NCI-H82 treated with DMSO at 0.1 percent for 48 hours (cell line): ENCODE data around the gene SLC25A47.
"Not testable (repeated sequence)": the region's sequence is repeated elsewhere in the genome, so short reads cannot be mapped to it uniquely, and the experiment has no call there.

Experiments
- DNase-seq: peaks from one replicate; lab custom pipeline; 2025; ENCODE audit not compliant: unreplicated experiment; lab: John Stamatoyannopoulos, UW

Gene SLC25A47

DNA sequence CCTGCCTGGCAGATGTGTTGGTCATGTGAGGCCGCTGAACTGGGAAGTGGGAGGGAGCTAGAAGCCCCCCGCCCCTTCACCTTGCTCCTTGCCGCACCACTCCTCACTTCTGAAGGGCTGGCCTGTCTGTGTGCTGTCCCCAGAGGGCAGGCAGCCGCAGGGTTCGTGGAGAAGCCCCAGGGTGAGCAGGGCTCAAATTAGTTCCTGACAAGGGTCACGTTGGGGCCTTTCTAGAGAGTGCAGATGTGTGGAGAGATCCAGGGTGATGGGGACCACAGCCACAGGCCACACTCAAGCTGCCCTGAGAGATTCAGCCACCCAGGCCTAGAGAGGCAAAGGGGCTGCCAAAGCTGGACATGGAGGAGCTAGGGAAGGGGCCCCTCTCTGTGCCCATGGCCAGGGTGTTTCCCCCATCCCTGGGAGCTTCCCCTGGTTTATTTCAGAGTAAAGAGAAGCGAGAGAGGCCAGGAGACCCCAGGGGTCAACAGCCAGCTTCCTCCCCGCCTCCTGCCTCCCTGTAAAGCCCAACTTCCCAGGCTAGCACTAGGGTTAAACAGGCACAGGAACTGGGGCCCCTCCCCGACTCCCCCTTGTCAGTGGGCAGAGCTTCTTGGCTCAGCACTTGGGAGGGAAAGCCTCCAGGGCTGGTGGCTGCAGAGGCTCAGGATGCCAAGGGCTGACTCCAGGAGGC, 33.1 kb upstream of the SLC25A47 start:
- DNase-seq, result no peak

DNA sequence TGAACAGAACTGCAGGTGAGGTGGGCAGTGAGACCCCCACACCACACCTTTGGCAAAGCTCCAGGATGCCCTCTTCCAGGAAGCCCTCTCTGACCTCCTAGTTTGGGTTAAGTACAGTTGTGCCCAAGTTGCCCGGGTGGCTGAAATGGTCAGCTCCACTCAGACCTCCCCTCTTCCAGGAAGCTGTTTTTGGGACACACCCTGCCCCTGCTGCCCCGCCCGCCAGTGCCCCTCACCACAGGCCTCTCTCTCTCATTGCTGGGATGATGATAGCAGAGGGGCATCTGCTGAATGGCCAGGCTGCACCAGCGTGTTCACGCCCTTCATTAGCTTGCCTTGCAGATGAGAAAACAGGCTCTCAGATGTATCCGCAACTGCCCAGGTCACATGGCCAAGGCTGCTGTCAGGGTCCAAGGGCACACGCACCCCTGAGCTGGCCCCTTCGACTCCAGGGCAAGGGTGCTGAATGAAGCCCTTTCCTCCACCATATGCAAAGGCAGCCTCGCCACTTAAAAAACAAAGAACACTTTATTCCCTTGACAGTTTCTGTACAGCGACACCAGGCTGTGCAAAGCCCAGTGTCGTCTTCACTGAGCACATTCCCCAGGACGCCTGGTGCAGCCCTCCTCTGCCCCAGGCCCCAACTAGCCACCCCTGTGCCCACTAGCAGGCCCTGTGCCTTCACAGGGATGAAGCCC, 32.4 kb upstream of the SLC25A47 start:
- no peak for DNase-seq

DNA sequence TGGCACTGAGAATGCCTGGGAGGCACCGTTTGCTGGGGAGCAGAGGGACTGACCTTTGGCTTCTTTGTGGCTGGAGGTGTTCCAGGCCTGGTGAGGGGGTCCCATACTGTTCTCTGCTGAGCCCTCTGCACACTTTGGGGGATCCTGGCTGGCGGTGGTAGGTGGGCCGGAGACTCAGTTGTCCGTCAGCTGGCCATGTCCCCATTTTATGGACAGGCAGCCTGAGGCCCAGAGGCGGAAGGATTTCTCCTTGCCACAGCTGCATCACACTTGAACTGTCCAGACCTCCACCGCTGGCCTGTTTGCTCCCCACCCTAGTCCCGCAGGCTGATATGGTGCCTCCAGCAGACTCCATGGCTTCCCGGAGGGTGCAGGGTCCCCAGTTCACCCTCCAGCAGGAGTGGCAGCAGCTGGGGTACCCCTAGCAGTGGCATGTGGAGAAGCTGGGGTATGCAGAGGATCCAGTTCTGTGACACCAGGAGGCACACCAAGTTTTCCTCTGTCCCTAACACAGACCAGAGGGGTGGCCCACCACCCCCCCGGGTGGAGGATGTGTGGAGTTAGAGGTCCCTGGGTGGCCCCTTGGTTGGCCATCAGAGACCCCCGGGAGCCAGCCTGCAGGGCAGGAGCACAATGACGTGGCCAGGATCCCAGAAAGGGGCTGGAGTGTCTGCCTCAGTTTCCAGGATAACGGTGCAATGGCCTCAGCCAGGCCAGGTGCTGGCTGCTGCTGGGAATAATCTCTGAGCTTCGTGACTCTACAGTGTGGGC, 31.6 kb upstream of the SLC25A47 start:
- DNase-seq, result no peak

DNA sequence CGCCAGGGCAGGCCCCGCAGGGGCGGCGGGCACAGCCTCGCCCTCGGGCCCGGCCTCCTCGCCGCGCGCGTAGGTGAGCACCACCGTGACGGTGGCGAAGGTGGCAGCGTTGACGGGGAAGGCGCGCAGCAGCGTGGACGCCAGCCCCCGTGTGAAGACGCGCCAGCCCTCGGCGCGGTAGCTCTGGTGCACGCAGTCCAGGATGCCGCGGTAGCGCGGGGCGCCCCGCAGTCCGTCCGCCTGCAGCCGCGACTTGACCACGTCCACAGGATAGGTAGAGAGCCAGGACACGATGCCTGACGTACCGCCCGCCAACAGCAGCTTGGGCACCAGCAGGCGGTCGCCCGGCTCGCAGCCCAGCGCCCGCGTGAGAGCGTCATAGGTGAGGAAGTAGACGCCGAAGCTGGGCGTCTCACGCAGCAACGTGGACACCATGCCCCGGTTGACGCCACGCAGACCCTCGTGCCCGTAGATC, 30.8 kb upstream of the SLC25A47 start:
- DNase-seq, result no peak

DNA sequence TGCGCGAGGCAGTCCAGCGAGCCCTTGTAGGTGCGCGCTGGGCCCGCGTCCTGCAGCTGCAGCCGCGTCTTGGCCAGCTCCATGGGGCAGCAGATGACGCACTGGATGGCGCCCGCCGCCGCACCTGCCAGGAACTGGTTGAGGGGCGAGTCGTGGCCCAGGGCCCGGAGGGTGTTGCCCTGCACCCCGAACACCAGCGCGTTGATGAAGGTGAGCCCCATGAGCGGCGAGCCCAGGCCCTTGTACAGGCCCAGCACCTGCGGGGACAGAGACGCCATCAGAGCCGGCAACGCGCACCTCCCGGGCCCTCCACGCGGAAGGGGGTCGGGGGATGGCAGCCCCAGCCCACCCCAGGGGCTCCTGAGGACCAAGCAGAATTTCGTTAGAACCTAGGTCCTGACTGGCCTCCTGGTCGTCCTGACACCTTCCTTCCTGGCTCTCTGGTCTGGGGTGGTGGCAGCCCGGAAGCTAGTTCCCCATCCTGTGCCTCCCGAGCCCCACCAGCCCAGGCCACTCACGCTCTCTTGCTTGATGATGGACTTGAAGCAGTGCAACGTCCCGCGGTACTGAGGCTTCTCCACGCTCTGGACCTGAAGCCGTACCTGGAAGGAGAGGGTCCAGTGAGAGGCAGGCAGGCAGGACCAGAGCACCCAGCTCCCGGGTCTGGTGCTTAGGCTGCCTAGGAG, 30.2 kb upstream of the SLC25A47 start:
- no peak for DNase-seq

DNA sequence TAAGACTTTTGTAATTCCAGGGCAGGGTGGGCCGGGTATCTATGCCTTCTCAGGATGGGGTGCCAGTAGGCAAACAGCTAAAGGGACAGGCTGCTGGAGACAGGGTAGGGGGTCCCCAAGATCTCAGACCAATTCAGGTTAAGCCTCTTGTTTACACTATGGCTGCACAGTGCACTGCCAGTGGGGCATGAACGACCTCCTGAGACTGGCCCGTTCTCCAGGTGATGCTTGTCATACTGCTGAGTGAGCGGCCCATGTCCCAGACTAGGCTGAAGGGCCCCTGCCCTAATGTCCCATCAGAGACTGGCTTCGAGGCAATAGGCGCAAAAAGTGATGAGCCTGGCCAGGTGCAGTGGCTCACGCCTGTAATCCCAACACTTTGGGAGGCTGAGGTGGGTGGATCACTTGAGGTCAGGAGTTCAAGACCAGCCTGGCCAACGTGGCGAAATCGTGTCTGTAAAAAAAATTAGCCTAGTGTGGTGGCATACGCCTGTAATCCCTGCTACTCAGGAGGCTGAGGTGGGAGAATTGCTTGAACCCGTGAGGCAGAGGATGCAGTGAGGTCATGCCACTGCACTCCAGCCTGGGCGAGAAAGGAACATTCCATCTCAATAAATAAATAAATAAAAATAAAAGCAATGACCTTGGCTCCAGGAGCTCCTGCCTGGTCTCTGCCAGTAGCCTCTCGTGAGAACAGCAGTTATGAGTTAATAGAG, 29.5 kb upstream of the SLC25A47 start:
- DNase-seq, result no peak

DNA sequence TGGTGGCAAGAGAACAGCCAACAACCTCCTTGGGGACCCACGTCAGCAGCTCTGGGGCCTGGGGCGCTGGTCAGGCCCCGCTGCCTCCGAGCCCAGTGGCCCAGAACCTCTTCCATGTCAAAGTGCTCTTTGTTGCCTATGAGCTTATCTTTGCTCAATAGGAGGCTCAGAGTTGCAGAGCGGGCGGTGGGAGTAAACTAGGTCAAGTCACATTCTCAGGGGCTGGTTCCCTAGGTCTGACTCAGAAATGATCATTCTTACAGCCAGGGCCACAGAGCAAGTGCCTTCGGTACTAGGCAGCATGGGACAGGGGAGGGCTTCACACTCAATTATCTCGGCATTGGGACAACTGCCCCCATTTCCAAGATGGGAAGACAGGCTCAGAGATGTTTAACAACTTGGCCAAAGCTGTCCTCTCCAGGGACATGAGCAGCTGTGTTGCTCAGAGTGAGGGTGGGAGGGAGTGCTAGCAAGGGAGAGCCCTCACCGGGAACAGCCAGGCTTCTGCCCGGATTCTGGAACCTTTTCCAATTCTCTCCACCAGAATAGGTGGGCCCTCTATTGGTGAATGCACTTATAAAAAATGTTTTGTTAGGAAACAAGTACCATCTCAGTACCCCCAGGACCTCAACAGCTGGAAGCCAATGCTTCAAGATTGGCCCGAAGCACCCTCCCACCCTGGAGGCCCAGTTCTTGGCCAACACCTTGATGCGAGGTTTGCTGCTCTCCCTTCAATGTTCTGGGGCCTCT, 28.8 kb upstream of the SLC25A47 start:
- no peak for DNase-seq

DNA sequence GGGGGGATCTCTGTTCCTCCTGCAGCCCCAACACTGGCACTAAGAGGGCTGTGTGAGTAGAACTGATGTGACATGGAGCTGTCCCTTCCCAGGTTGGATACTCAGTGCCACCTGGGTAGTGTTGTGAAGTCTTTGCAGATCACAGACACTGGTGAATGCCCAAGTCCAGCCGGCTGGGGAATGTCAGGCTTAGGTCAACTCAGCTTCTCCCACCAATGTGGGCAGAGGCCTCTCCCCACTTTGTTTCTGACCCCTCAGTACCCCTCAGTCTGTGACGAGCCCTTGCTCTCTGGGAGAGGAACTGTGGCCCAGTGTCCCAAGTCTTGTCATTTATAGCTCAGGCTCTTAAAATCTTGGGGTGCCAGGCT, 28.2 kb upstream of the SLC25A47 start:
- DNase-seq, result no peak

DNA sequence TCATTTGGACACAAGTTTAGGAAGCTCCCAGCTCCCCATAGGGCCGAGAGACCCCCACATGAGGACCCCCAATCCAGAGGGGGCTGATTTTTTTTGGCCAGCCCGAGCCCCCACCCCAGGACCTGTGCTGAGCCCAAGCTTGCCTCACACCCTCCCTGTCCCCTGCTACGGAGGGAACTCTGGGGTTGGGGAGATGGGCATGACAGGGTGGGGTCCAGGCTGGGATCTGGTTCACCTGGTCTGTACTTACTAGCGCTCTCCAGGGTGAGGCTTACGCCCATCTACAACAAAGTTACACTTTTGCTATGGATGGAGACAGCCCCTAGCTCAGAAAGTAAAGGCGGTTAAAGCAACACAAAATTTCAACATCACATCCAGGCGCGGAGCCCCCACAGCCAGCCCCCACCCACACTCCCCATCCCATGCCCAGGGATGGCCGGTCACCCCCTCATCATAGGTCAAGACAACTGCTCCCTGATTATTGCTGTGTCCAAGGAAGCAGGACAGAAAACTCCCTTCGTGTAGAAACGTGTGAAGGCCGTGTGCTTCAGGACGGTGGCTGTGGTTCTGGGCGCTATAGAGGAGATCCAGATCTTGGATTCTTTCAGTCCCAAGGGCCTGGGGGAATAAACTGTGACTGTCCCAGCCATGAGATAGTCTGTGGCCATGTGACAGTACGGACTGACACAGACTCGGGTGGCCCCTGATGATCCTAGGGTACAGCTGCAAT, 27.6 kb upstream of the SLC25A47 start:
- no peak for DNase-seq

DNA sequence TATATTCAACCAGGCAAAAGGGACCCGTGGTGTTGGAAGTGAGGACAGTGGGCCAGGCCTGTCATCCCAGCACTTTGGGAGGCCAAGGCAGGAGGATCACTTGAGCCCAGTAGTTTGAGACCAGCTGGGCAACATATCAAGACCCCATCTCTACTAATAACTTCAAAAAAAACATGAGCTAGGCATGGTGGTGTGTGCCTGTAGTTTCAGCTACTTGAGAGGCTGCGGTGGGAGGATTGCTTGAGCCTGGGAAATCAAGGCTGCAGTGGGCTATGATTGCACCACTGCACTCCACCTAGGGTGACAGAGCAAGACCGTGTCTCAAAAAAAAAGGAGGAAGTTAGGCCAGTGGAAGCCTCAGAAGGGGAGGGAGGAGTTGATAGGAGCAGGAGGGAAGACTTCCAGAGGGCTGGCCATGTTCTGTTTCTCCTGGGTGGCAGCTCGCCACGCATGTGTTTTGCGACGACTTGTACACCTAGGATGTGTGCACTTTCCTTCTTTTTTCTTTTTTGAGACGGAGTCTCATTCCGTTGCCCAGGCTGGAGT, 27.0 kb upstream of the SLC25A47 start:
- DNase-seq, result no peak

DNA sequence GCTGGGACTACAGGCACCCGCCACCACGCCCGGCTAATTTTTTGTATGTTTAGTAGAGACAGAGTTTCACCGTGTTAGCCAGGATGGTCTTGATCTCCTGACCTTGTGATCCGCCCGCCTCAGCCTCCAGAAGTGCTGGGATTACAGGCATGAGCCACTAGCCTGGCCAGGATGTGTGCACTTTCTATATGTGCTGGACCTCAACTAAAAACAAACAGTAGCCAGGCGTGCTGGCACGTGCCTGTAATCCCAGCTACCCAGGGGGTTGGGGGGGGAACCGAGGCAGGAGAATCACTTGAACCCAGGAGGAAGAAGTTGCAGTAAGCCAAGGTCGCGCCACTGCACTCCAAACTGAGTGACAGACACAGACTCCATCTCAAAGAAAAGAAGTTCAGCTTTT, 26.4 kb upstream of the SLC25A47 start:
- DNase-seq, result not testable (repeated sequence)

DNA sequence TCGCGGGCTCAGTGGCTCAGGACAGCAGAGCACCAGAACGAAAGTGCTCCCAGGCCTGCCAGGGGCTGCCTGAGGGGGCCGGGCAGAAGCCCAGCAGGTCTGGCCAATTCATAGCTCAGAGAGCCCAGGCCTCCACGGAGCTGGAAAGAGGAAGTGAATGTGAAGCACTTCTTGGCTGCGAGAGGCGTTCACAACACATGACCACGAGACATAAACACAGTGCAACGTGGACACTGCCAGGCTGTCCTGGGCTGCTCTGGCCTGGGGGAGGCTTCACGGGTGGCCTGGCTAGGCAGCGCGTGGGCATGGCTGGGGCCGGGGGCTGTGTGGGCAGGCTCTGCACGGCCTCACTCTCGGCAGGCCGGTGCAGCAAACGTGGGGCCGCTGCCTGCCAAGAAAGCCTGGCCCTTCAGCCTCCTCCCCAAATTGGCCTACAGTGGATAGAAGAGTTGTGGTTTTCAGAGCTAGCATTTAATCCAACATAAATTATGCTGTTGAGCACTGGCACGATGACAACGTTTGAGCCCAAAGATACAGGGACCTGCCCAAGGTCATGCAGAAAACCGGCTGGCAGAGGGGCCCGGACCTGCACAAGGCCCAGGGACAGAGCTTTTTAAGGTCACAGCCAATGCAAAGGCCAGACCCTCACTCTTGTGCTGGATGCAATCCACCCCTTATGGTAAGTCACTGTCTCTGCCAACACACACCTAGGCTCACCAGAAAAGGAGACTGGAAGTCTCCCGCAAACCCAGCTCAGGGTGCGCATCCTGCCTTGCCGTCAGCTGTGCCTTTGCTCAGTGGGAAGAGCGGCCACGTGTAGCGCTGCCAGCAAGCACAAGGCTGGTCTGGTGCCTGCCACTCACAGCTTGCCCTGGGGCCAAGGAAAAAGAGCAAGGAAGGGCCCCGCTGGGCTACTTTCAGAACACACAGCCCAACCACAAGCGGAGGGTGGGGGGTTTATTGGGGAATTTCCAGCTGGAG, 25.5 kb upstream of the SLC25A47 start:
- DNase-seq, result no peak

DNA sequence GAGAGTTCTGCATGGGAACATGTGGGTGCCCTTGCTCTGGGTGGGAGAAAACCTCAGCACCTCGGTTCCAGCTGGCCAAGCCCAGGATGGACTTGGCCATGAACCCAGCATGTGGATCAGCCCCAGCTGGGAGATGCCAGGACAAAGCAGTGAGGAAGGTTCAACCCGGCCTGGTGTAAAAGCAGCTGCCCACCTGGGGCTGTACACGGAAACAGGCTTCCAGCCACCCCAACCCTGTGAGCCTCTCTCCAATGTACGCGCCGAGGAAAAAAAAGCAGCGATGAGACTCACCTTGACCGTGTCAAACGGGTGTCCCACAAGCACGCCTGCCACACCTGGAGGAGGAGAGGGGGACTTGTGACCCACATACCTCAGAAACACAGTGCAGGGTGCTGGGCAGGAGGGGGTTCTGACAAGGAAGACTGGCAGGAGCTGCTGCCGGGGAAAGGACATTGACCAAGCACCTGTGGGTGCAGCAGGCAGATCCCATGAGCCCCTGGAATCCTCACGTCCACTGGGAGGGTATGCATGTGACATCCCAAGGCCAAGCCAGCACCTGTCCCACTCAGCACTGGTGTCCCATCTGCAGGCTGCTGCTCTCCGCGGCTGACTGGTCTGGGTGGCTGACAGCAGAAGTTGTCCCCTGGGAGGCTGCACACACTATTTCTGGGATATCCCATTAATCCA, 24.4 kb upstream of the SLC25A47 start:
- DNase-seq, result no peak

DNA sequence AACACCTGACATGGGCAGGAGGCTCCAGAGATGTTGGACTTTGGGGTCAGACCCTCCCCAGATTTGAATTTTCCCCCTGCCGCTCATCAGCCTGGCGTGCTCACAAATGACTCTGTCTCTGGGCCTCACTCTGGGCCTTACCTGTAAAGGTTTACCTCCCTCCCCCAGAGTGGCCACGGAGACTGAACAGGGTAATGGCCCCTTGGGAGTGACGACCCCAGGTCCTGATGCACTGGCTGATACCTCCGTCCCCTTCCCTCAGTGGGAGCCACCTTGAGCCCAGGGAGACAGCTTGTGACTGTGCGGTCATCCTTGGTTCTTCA, 23.9 kb upstream of the SLC25A47 start:
- no peak for DNase-seq

DNA sequence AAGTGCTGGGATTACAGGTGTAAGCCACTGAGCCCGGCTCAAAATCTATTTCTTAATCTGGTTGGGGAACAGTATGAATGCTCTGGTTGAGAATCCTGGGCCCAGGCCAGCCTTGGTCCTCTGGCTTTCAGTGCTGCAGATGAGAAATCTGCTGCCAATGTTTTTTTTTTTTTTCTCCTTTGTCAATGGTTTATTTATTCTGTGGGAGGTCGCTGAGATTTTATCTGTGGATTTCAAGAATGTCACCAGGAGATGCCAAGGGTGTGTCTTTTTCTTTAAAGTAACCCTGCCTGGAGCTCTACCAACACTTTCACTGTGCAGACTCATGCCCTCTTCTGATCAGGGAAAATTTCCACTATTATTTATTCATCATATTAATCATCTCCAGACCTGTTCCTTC, 20.5 kb upstream of the SLC25A47 start:
- DNase-seq, result no peak

DNA sequence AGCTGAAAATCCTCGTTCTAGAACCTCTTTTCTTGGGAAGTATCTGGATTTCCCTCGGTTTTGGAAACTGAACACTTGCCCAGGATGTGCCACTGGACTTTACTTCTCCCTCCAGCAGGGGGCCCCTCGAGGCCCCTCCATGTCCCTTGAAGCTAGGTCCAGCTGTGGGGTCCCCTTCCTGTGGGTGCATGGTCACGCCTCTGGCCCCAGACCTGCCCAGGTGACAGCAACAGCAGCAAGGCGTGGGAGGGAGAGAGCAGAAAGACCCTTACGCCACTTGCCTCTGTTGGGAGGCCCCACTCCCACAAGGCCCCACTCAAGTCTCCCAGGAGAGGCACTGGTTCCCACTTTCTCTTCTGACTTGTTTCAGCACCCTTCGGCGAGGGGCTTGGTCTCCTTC, 20.0 kb upstream of the SLC25A47 start:
- DNase-seq, result no peak

DNA sequence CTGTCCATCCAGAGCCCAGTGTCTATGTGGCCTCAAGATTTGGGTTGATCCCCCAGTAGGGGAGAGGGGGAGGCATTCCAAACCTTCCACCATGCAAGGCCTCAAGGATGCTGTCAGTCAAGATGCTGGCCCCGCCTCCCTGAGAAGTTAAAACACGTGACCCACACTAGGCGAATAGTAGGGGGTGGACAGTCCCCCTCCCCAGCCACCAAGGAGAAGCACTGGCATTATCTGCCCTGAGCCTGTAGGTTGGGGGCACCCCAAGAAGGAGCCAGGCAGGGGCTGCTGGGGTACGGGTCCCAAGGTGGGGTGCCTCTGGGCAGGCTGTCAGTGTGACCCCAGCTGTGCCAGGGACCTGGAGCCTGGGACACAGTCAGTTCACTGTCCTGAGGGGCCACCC, 19.2 kb upstream of the SLC25A47 start:
- no peak for DNase-seq
